ENCODE data around the gene WFS1. TPM values are rescaled to one million over a fixed set of nuclear protein-coding genes. Genes with fewer than 3 reads are reported as not detected.

Gene WFS1
- total RNA-seq, 1 experiment from 2014 or later, result 21.5 TPM

DNA sequence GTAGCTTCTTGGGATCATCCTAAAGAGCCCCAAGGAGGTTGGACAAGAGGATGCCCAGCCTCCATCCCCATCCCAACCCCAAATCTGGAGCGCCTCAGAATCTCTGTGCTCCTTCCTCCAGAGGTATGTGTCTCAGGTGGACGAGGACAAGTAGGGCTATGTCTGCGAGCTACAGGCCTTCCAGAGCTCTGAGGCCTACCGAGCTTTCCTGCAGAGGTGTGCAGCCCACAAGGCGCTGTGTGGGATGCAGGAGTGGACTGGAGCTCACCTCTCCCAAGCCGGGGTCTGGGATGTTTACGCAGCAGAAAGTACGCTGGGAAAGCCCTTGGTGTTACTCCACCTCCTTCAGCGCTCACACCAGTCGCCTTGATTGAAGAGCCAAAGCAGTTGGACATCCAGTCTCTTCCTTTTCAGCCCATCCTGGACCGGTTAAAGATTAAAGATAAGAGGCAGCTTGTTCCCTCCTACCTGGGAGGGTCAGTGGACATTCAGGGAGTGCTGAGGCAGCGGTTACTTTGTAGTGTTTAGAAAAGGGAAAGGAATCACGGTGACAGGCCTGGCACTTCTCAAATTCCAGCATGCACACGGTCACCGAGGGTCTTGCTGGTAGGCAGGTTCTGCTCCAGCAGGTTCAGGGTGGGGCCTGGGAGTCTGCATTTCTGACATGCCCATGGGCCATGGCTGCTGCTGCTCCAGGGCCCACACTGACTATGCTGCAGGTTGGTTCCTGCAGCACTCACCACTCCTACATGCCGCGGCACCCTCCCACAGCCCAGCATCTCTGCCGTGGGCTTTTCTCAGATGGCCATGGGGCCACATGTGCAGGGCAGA lies 39.8 kb upstream of the WFS1 start:
- no peak for DNase-seq (ENCODE audit: low read depth, low spot score)
- no peaks in the 10 kb centered on the region for H4K20me1 ChIP-seq (ENCODE audit: insufficient read depth)
- no peak overlapping the region for H3K4me2 ChIP-seq (ENCODE audit: low read length)
- intact Hi-C loops (cut with micrococcal nuclease), result no loop called here
- H3K27me3 ChIP-seq (ENCODE audit: insufficient read depth, low read length), result no peaks in the 10 kb centered on the region
- H3K4me3 ChIP-seq (replicated peaks in 1 of 2; ENCODE audit: low read depth in 1 of 2, low read length in 2 of 2), result no peak overlapping the region
- H3K9me3 ChIP-seq (ENCODE audit: control insufficient read depth in 1 of 2, insufficient read depth in 1 of 2, low read depth in 1 of 2, low read length in 2 of 2), result no peaks in the 10 kb centered on the region
- TF ChIP-seq, protein P1, sequence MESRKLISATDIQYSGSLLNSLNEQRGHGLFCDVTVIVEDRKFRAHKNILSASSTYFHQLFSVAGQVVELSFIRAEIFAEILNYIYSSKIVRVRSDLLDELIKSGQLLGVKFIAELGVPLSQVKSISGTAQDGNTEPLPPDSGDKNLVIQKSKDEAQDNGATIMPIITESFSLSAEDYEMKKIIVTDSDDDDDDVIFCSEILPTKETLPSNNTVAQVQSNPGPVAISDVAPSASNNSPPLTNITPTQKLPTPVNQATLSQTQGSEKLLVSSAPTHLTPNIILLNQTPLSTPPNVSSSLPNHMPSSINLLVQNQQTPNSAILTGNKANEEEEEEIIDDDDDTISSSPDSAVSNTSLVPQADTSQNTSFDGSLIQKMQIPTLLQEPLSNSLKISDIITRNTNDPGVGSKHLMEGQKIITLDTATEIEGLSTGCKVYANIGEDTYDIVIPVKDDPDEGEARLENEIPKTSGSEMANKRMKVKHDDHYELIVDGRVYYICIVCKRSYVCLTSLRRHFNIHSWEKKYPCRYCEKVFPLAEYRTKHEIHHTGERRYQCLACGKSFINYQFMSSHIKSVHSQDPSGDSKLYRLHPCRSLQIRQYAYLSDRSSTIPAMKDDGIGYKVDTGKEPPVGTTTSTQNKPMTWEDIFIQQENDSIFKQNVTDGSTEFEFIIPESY (IDR thresholded peaks at IDR 0.05; ENCODE audit: extremely low read depth, insufficient replicate concordance, low read length), result no peak
- TF ChIP-seq EGR1 (IDR thresholded peaks at IDR 0.05; ENCODE audit: low read depth) (no peak), TCF7L2 (IDR thresholded peaks at IDR 0.05; ENCODE audit: borderline replicate concordance, extremely low read depth, insufficient read depth, insufficient read length) (no peak), SIN3A (IDR thresholded peaks at IDR 0.05; ENCODE audit: low read depth) (no peak), SP1 (IDR thresholded peaks at IDR 0.05; ENCODE audit: low read depth) (no peak), POLR2A (IDR thresholded peaks at IDR 0.05; ENCODE audit: borderline replicate concordance, extremely low read depth, insufficient read depth, insufficient read length) (no peak), ELF1 (IDR thresholded peaks at IDR 0.05; ENCODE audit: borderline replicate concordance, low read depth) (no peak)
- CTCF ChIA-PET, result no interaction called here
- no peak overlapping the region for H2AFZ ChIP-seq (ENCODE audit: low read depth, low read length, poor library complexity, severe bottlenecking)
- H3K27ac ChIP-seq (ENCODE audit: low read depth, low read length), result no peak overlapping the region
- H3K4me1 ChIP-seq (ENCODE audit: control insufficient read depth in 1 of 2, insufficient read depth in 2 of 2, low read length in 2 of 2), result no peaks in the 10 kb centered on the region
- BruUV-seq (replicated peaks), result no TSS peak
- H3K79me2 ChIP-seq (ENCODE audit: insufficient read depth, low read length), result no peaks in the 10 kb centered on the region
- RAD21 ChIA-PET (ENCODE audit: low non-redundant PET in 1 of 2, low total read pairs in 2 of 2, uncharacterized antibody in 2 of 2, unreplicated experiment in 2 of 2), result no interaction called here
- H3K36me3 ChIP-seq (ENCODE audit: control insufficient read depth in 1 of 2, insufficient read depth in 2 of 2, low read length in 2 of 2), result no peaks in the 10 kb centered on the region
- H3K9me2 ChIP-seq (ENCODE audit: insufficient read depth), result no peaks in the 10 kb centered on the region
- no peak for ATAC-seq
- no peak overlapping the region for H3K9ac ChIP-seq (ENCODE audit: low read length)
- POLR2A ChIA-PET, result no interaction called here

DNA sequence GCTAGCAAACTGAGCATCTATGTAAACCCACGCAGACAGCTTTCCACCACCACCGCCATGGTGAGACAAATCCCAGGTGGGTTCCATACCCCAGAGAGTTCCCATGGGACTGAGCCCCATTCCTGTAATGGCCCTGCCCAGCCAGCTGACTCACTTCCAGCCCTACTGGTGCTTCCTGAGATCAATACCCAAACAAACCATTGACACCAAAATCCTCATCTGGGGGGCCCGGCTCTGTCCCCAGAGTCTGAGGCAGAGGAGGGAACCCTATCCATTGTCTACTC lies 39.2 kb upstream of the WFS1 start:
- RAD21 ChIA-PET (ENCODE audit: low non-redundant PET in 1 of 2, low total read pairs in 2 of 2, uncharacterized antibody in 2 of 2, unreplicated experiment in 2 of 2), result no interaction called here
- no TSS peak for BruUV-seq (replicated peaks)
- Histone ChIP-seq H3K36me3 (ENCODE audit: control insufficient read depth in 1 of 2, insufficient read depth in 2 of 2, low read length in 2 of 2) (no peaks in the 10 kb centered on the region), H3K9me3 (ENCODE audit: control insufficient read depth in 1 of 2, insufficient read depth in 1 of 2, low read depth in 1 of 2, low read length in 2 of 2) (no peaks in the 10 kb centered on the region), H3K9ac (ENCODE audit: low read length) (no peak overlapping the region), H2AFZ (ENCODE audit: low read depth, low read length, poor library complexity, severe bottlenecking) (no peak overlapping the region), H4K20me1 (ENCODE audit: insufficient read depth) (no peaks in the 10 kb centered on the region), H3K9me2 (ENCODE audit: insufficient read depth) (no peaks in the 10 kb centered on the region), H3K4me3 (replicated peaks in 1 of 2; ENCODE audit: low read depth in 1 of 2, low read length in 2 of 2) (no peak overlapping the region), H3K4me1 (ENCODE audit: control insufficient read depth in 1 of 2, insufficient read depth in 2 of 2, low read length in 2 of 2) (no peaks in the 10 kb centered on the region), H3K4me2 (ENCODE audit: low read length) (no peak overlapping the region), H3K79me2 (ENCODE audit: insufficient read depth, low read length) (no peaks in the 10 kb centered on the region), H3K27ac (ENCODE audit: low read depth, low read length) (no peak overlapping the region), H3K27me3 (ENCODE audit: insufficient read depth, low read length) (no peaks in the 10 kb centered on the region)
- no peak for TF ChIP-seq ZFX (IDR thresholded peaks at IDR 0.05)
- intact Hi-C loops (cut with micrococcal nuclease), result no loop called here
- POLR2A ChIA-PET, result no interaction called here
- CTCF ChIA-PET, result no interaction called here
- ATAC-seq (no peak), DNase-seq (ENCODE audit: low read depth, low spot score) (no peak)

Data from HCT116 (cell line).